HG03432 (cell line): ENCODE measurements around the gene DBI.
A peak's percentile ranks its signal among the peaks of the same experiment; 100 is the strongest.
"Not testable (repeated sequence)": the region's sequence is repeated elsewhere in the genome, so short reads cannot be mapped to it uniquely, and the experiment has no call there.

ENCODE experiments used
- ATAC-seq: cut with Tn5 transposase; IDR thresholded peaks from one replicate; pipeline ENCODE4 v1.9.1; 2021; ENCODE audit warnings: mild to moderate bottlenecking, moderate library complexity; ENCODE audit not compliant: unreplicated experiment

The DBI gene

DNA sequence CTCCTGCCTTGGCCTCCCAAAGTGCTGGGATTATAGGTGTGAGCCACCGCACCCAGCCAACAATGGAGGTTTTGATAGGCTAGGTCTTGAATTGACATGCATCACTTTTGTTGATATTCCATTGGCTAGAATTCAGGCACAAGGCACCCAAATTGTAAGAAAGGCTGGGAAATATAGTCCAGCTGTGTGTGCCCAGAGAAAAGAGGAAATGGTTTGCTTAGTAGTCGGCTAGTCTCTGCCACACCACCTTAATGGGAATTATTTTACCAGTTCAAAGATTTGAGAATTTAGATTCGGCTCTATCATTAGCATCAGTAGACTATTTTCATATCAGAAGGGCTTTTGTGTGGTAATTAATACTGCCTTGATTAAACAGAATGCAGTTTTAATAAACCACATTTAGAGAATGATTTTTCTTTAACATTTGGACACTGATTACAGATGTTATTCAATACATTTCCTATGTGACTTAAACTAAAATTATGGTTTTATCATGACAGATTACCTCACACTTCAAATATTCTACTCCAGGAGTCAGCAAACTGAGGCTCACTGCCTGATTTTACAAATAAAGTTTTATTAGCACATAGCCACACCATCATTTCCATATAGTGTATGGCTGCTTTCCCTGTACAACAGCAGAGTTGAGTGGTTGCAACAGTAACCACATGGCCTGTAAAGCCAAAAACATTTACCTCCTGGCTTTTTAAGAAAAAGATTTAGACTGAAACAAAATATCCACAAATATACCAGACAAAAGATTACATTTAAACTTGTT lies 27.4 kb downstream of the DBI start:
- ATAC-seq = no peak

DNA sequence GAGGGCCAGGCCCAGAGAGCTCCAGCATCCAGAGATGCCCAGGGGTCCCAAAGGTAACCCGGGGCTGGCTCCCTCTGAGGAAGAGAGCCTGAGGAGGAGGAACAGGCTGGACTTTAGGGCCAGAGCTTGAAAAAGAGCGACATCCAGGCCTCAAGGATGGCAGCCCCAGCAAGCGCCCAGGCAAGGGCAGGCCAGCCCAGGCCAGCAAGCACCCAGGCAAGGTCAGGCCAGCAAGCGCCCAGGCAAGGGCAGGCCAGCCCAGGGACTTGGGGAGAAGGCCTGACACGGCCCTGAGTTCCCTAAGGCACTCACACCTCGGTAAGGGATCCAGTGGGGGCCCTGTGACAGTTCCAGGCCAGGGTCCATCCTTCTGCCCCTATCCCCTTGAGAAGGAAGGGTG lies 30.4 kb downstream of the DBI start:
- ATAC-seq = no peak

DNA sequence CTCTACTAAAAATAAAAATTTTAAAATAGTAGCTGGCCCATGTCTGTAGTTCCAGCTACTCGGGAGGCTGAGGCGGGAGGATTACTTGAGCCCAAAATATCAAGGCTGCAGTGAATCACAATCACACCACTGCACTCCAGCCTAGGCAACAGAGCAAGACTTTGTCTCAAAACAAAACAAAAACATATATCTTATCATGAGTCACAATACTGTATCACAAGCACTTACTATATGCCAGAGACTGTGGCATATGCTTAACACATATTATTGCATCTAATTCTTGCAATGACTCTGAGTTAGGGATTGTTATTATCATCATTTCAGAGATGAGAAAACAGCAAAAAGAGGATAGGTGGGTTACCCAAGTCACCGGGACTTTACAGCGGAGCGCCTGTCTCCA lies 35.3 kb downstream of the DBI start:
- ATAC-seq = no peak

DNA sequence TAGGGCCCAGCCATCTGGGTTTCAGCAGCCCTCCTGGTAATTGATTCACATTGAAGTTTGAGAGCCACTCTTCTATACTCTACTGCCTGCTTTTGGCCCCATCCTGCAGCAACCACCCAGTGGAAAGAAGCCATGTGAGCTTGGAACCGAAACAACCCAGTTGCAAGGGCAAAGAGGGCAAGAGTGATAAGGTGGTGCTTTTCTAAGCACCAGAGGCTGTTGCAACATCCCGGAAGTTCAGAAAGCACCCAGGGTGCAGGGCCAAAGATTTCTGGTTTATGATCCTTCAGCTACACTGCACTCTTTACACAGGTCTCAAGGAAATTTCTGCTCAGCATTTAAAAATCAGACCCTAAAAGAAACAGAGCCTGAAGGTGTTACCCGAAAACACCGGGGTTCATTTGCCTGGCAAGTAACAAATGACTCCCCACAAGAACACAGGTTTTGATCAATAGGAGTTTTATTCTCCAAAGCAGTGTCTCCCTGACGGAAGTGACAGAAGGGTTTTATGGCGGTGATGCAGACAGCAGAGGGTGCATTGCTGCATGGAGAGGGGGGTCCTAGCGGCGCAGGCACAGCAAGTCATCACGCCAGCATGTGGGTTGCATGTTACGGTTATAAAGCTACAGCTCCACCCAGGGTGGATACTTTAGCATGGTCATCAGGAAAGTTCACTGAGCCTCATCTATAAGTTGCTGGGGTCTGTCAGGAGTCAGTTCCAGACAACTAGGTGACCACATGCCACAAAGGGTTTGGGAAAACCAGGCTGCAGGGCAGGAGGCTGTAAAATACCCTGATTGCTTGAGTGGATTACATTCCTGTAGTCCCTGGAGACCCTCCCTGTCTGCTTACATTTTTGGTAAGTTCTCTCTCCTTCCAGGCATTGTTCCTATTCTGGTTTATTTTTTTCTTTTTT lies 36.1 kb downstream of the DBI start:
- no peak for ATAC-seq

DNA sequence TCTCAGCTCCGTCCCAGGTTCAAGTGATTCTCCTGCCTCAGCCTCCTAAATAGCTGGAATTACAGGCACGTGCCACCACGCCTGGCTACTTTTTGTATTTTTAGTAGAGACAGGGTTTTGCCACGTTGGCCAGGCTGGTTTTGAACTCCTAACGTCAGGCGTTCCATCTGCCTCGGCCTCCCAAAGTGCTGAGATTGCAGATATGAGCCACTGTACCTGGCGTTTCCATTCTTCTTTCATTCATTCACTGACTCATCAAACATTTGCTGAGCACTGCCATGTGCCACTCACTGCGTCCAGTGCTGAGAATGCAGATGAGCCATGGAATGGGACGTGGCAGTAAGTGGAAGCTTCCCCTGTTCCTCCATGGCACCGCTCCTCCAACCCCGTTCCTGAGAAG lies 36.8 kb downstream of the DBI start:
- not testable (repeated sequence) for ATAC-seq

DNA sequence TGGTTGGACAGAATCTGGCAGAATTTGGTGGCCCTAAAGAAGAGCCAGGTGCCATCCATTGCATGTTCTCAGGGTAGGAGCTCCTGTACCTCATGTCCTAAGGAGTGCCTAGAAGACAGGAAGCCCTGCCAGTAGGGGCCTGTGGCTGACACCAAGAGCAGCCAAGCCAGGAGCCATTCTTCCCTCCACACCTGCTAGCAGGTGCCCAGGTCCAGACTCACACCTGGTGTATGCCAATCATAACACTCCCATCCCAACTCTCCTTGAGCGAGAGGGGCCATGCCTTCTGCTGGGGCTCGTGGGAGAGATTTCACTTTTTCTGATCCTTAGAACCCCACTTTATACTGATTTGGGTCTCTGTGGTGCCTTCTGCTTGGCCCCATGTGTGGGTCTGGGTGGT lies 38.4 kb downstream of the DBI start:
- no peak for ATAC-seq

DNA sequence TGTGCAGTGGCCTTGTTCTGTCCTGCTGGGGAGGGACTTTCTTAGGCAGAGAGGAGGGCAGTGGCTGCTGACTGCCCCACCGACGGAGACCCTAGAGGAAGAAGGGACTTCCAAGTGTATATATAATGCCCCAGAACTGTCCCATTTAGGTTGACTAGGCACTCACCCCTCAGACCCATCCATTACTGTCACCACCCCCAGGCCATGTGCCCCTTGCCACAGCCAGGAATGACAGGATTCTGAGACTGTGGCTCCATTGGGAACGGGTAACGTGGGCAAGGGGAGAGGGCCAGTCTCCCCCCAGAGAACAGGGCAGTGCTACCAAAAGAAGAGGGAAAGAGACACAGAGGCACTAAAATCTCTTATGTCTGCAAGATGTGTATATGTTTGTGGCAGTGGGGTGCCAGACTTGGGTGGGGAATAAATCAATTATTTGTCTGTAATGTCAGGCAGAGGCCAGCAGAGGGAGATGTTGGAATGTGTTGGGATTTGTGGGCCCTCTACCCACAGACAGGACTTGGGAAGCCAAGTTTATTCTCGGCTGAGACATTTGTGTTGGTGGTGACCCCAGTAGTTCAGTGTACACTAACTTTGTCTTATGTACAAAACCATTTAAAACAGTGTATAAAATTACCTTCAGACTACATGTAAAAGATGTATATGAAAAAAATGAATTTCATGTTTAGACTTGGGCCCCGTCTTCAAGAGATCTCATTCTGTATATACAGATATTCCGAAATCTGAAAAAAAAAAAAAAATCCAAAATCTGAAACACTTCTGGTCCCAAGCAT lies 40.8 kb downstream of the DBI start:
- ATAC-seq = no peak

DNA sequence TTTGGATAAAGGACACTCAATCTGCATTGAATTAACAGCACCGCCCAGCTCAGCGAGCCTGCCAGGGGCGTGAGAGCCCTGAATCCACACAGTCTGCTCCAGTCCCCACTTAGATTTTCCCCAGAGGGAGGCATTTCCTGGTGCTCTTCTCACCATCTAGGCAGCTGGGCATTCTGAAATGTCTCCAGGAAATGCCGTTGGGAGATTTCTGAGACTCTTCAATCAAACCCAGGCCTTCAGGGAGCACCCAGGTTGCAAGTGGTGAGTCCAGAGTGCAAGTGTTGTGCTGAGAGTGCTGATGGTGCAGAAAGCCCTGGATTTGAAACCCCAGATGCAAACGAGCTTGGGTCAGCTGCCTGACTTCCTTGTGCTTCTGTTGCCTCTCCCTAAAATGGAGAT lies 41.4 kb downstream of the DBI start:
- no peak for ATAC-seq

DNA sequence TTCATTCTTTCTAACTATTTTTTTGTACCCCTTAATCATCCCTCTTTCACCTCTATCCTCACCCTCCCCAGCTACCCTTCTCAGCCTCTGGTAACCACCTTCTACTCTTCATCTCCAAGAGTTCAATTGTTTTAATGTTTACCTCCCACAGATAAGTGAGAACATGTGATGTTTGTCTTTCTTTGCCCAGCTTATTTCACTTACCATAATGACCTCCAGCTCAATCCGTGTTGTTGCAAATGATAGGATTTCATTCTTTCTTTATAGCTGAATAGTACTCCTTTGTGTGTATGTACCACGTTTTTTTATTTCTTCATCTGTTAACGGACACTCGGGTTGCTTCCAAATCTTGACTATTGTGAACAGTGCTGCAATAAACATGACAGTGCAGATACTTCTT lies 42.7 kb downstream of the DBI start:
- ATAC-seq = no peak

DNA sequence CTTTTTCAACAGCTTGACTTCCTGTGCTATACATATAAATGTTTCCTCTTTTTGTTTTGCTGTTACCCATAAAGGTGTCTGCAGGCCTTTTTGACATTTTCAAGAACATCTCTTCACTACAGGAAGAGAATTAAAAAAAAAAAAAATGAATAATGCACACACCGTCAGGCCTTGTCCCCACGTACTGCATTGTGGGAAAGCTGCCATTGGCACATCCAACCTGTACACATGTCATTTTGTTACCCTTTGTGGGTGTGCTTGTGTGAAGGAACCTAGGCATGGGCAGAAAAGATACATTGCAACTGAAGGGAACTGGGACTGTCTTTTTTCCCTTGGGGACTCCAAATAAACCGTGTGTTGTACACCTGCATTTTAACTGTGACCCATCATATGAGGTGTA lies 48.1 kb downstream of the DBI start:
- ATAC-seq = no peak

DNA sequence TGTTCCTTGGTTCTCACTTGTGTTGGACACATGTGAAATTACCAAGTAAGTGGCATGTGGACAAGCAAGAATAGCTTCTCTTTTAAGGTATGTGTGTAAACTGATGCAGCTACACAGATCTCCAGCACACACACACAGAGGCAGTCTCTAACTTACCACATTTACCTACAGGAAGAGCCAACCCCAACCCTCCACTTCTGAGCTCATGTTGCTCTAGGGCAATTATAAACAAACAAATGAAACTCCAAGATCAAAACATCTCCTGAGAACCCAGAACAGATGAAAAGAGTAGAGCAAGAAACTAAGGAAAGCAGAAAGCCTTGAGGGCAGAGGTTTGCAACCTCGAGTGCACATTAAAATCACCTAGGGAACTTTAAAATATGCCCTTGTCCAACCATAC lies 48.9 kb downstream of the DBI start:
- no peak for ATAC-seq

DNA sequence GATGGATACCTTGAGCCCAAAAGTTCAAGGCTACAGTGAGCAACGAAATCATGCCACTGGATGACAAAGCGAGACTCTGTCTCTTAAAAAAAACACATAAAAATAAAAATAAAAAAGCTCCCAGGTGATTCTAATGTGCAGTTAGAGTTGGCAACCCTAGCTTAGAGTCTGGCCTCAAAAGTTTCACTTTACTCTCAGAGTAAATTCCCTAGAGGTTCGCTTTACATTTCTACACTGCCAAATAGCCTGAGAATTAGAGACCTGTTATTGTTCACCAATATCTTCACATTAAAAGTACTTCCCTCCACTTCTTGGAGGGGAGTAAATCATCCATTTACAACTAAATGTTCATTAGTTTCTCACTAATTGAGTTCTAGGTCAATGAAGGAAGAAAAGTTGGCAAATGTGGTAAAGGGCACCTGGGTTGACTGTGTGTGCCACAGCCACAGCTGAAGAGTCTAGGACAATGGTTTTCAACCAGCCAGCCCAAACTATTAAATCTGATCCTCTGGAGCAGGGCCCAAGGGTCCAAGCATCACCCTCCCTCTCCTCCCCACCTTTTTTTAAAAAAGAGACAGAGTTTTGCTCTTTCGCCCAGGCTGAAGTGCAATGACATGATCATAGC lies 49.6 kb downstream of the DBI start:
- peak; percentile 69 for ATAC-seq

DNA sequence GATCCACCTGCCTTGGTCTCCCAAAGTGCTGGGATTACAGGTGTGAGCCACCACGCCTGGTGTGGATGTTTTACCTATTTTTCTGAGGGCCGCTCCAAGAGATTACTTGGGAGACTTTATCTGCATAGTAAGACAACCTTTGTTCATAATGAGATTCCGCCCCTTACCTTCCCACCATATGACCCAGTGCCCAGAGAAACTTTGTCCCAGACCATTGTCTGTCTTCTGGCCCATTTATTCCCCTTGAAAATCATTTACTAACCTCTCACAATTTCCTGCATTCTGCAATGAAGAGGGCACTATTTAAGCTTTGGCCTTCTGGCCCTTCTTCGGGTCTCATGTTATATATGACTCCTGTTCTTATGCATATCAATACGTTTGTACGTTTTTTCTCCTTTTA lies 51.1 kb downstream of the DBI start:
- ATAC-seq = no peak

DNA sequence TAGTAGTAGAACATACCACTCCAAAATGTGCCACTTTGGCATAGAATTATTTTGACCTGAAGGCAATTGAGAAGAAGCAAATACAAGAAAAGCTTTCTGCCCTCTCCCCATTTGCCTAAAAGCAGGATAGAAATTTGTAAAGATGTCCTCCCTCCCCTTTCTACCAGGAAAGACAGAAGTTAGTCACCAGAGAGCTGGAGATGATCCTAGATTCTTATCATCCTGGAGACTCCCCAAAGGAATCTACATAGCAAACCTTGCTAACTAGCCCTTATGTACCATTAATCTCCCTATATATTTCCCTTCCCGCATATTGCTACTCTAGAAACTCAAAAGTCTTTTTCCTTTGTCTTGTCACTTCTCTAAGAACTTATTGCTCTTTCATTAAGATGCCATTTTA lies 52.3 kb downstream of the DBI start:
- ATAC-seq = no peak

DNA sequence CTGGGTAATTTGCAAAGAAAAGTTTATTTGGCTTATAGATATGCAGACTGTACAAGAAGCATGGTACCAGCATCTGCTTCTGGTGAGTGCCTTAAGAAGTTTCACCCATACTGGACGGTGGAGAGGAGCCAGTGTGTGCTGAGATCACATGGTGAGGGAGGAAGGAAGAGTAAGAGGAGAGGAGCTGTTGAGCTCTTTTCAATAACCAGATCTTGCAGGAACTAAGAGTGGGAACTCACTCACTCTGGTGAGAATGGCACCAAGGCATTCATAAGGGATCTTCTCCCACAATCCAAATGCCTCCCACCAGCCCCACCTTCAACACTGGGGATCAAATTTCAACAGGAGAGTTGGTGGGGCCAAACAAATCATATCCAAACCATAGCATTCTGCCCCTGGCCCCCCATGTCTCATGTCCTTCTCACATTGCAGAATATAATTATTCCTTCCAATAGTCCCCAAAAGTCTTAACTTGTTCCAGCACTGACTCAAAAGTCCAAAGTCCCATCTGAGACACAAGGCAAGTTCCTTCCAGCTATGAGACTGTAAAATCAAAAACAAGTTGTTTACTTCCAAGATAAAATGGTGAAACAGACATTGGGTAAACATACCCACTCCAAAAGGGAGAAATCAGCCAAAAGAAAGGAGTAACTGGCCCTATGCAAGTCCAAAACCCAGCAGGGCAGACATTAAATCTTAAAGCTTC lies 53.2 kb downstream of the DBI start:
- no peak for ATAC-seq

DNA sequence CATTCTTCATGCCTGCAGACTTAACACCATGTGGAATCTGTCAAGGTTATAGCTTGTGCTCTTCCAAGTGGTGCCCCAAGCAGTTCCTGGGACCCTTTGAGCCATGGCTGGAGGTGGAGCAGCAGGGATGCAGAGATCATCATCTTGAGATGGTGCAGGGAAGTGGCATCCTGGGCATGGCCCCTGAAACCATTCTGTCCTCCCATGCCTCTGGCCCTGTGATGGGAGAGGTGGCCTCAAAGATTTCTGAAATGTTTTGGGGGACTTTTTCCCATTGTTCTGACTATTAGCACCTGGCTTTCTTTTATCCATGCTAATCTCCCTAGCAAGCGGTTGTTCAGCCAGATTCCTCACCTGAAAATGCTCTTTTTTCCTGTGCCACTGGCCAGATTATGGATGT lies 54.5 kb downstream of the DBI start:
- ATAC-seq = no peak

DNA sequence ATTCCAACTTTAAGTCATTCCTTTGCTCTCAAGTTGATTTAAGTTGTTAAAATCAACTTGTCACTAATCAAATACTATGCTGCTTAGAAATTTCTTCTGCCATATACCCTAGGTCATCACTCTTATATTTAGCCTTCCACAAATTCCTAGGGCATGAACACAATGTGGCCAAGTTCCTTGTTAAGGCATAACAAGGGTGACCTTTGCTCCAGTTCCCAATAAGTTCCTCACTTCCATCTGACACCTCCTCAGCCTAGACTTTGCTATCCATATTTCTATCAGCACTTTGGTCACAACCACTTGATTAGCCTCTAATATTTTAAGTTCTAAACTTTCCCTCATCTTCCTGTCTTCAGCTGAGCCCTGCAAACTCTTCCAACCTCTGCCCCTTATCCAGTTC lies 55.0 kb downstream of the DBI start:
- ATAC-seq = no peak
